Measurements from ENCODE around the gene POFUT2. TPM values are rescaled to one million over a fixed set of nuclear protein-coding genes. Genes with fewer than 3 reads are reported as not detected.

Gene POFUT2
- polyA plus RNA-seq, 1 donor from 2014 or later = 5.9 TPM

DNA sequence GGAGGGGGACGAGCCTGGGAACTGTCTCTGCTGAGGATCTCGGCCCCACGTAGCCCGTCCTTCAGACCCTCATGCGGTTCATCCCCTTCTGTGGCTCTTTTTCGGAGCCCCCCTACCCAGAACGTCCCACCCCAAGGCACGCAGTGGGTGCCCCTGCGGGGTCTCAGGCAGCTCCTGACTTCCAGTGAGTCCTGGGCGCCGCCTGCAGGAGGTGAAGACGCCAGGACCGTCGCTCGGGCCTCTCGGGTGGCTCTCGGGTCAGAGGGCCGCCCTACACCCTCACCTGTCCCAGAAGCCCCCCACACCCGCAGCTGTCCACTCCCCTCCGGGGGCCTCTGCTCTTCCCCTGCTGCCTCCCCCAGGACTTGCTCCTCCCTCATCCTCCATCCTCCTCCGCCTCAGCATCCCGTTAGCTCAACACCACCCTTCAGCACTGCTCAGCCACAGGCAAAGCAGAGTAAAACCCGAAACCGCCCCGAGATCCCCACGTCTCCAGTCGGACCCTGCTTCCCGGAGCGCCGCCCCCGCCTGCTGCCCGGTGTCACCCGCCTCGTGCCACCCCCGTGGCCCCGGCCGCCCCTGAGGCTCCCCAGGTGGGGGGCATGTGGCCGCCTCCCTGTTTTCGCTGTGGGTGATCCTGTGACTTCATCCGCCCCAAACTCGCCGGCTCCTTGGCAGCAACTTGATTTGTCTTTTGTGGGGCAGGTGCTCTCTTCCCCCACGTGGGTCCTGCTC is 13.3 kb upstream of the POFUT2 start:
- Mint-ChIP-seq H3K27me3 (peaks cover 6% of the 10 kb centered on the region), H3K4me3 (no peak overlapping the region), H3K27ac (no peak overlapping the region), H3K36me3 (no peaks in the 10 kb centered on the region), H3K9me3 (peaks cover 0 to 3% (median 0%) of the 10 kb centered on the region in 3 donors), H3K4me1 (peaks cover 0 to 9% (median 0%) of the 10 kb centered on the region in 3 donors)

DNA sequence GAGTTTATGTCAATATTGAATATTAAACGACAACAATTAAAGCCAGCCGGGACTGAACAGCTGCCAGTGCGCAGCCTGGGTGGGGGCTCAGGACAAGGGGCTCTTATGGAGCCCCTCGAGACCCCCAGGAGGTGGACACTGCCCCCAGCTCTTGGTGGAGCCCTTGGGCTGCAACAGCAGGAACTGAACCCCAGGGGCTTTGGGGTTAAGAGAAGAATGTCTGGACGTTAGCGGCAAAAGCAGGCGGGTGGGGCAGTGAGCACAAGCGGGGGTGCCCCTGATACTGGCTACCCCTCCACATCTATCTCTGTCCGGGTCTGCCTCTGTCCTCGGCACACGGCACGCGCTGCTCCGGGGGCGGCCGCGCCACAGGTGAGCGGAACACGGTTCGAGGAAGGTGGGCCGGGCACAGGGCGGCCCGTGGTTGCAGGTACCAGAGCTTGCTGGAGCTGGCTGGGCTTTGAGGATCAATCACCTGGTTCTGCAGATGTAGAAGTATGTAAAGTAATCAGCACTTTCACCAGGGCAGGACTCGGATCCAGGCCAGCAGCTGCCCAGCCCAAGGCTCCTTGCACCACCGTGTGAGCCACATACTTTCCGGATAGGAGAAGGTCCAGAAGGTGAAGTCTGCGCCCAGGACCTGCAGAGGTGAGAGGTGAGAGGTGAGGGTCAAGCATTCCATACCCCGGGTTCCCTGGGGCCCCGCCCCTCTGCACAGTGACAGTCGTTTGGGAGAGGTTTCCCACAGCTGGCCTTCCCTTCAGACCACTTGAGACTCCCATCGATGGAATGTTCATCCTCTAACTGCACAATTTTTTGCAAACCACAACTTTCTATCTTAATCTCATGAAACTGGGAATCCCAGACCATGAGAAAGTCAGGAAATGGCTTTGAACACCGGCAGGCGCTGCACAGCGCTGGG is 12.4 kb upstream of the POFUT2 start:
- Mint-ChIP-seq H3K27me3 (peaks cover 9% of the 10 kb centered on the region), H3K36me3 (no peaks in the 10 kb centered on the region), H3K4me1 (peaks cover 0 to 13% (median 1%) of the 10 kb centered on the region in 3 donors), H3K4me3 (no peak overlapping the region), H3K27ac (no peak overlapping the region), H3K9me3 (peaks cover 0 to 3% (median 0%) of the 10 kb centered on the region in 3 donors)

DNA sequence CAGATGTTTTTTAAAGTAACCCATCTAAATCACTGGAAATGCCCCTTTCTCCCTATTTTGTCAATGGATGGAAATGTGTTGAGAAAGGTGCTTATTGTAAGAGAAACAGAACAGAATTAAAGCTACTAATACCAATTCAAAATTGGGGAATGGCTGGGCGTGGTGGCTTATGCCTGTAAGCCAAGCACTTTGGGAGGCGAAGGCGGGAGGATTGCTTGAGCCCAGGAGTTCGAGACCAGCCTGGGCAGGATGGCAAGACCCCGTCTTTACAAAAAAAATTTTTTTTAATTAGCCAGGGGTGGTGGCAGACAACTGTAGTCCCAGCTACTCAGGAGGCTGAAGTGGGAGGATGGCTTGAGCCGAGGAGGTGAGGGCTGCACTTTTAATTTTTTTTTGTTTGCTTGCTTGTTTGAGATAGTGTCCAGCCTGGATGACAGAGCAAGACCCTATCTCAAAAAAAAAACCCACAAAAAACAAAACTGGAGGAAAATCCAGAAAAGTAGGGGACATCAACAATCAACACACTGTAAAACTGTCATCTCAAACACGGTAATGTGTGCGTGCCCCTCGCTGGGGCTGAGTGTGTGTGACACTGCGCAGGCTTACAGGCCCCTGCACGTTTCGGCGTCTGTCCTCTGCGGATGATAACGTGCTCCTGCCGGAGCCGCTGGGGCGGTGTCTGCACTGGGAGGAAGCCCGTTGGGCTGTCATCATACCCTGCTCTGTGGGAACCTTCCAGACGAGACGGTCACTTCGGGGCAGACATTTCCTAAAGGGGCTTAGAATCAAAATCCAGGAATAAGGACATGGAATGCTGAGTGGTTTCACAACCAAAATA is 11.6 kb upstream of the POFUT2 start:
- Mint-ChIP-seq H3K36me3 (no peaks in the 10 kb centered on the region), H3K27ac (no peak overlapping the region), H3K4me1 (peaks cover 0 to 14% (median 1%) of the 10 kb centered on the region in 3 donors), H3K4me3 (no peak overlapping the region), H3K27me3 (peaks cover 12% of the 10 kb centered on the region), H3K9me3 (peaks cover 0 to 3% (median 0%) of the 10 kb centered on the region in 3 donors)

DNA sequence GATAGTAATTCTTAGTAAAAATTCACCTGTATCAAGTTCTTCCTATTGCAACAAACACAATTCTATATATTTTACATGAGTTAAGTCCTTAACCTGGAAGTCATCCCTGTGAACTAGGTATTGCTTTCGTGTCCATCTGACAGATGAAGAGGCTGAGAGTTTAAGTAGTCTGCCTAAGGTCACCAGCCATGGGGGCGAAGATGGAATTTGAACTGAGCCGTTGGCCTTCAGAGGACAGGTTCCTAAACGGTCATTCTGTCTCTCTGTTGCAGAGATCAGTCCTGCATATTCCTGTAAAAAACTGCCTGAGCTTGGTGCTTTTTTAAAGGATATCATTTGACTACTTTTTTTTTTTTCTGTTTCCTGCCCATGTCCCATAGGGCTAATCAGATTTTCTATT is 10.2 kb upstream of the POFUT2 start:
- no peak overlapping the region for H3K27ac Mint-ChIP-seq
- H3K4me3 Mint-ChIP-seq = no peak overlapping the region
- no peaks in the 10 kb centered on the region for H3K36me3 Mint-ChIP-seq
- H3K4me1 Mint-ChIP-seq = peaks cover 0 to 14% (median 5%) of the 10 kb centered on the region in 3 donors
- peaks cover 0 to 3% (median 0%) of the 10 kb centered on the region in 3 donors for H3K9me3 Mint-ChIP-seq
- peaks cover 12% of the 10 kb centered on the region for H3K27me3 Mint-ChIP-seq

DNA sequence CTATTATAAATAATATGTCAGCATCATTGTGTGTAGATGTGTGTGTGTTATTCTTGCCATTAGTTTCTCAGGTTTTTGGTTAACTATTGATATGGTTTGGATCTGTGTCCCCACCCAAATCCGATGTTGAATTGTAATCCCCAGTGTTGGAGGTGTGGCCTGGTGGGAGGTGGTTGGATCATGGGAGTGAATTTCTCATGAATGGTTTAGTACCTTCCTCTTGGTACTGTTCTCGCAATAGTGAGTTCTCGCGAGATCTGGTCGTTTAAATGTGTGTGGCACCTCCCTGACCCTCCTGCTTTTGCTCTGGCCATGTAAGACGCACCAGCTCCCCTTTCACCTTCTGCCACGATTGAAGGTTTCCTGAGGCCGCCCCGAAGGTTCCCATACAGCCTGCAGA is 9.6 kb upstream of the POFUT2 start:
- H3K4me1 Mint-ChIP-seq = peaks cover 2 to 14% (median 7%) of the 10 kb centered on the region in 3 donors
- no peak overlapping the region for H3K4me3 Mint-ChIP-seq
- peaks cover 0 to 3% (median 0%) of the 10 kb centered on the region in 3 donors for H3K9me3 Mint-ChIP-seq
- H3K27ac Mint-ChIP-seq = peak overlapping the region in 1 of 3 donors; percentile 50
- H3K36me3 Mint-ChIP-seq = no peaks in the 10 kb centered on the region
- H3K27me3 Mint-ChIP-seq = peaks cover 12% of the 10 kb centered on the region

- H3K27me3 Mint-ChIP-seq = peaks cover 12% of the 10 kb centered on the region
- no peaks in the 10 kb centered on the region for H3K36me3 Mint-ChIP-seq
- peaks cover 2 to 14% (median 8%) of the 10 kb centered on the region in 3 donors for H3K4me1 Mint-ChIP-seq
- no peak overlapping the region for H3K27ac Mint-ChIP-seq
- H3K9me3 Mint-ChIP-seq = peaks cover 0 to 3% (median 0%) of the 10 kb centered on the region in 3 donors
- H3K4me3 Mint-ChIP-seq = no peak overlapping the region
Measured at GRCh38 chr21:45296638-45297037, 8.9 kb upstream of the POFUT2 start.

- H3K27me3 Mint-ChIP-seq = peaks cover 12% of the 10 kb centered on the region
- H3K27ac Mint-ChIP-seq = no peak overlapping the region
- no peak overlapping the region for H3K4me3 Mint-ChIP-seq
- peaks cover 0 to 3% (median 0%) of the 10 kb centered on the region in 3 donors for H3K9me3 Mint-ChIP-seq
- H3K36me3 Mint-ChIP-seq = no peaks in the 10 kb centered on the region
- peaks cover 2 to 18% (median 8%) of the 10 kb centered on the region in 3 donors for H3K4me1 Mint-ChIP-seq
Measured at GRCh38 chr21:45295576-45296365, 8.1 kb upstream of the POFUT2 start.

GRCh38 chr21:45294509-45295291 is 7.0 kb upstream of the POFUT2 start:
- Mint-ChIP-seq H3K4me1 (peaks cover 2 to 23% (median 8%) of the 10 kb centered on the region in 3 donors), H3K36me3 (no peaks in the 10 kb centered on the region), H3K4me3 (peak overlapping the region in 1 of 4 donors; percentile 29), H3K27me3 (peaks cover 12% of the 10 kb centered on the region), H3K27ac (no peak overlapping the region), H3K9me3 (peaks cover 0 to 3% (median 0%) of the 10 kb centered on the region in 3 donors)

DNA sequence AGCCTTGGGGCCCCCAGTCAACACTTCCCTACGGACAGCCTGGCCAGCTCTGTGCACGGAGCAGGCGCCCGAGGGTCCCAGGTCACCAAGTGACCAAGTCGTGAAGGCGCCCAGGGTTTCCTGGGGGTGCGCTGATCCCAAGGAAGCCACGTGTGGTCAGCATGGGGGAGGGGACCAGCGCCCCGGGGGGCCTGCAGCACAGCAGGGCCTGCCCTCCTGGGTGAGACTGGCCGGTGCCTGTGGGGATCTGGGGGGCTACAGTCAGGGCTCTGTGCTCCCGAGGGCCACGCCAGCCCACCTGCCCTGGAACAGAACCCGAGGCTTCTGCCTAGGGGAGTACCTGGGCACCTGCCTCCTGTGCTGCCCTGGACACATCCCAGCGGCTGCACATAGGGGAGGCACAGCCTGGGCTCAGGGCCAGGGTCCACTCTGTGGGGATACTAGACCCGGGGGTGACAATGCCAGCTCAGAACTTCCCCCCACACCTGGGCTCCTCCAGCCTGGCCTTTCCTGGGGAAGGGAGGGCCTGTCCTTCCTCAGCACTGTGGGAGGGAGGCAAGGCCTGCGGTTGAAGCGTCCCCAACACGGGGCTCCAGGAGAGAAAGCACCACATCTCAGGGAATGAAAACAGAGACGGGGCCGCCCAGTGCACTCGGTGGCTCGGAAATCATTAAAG is 6.2 kb upstream of the POFUT2 start:
- H3K9me3 Mint-ChIP-seq = peaks cover 0 to 3% (median 0%) of the 10 kb centered on the region in 3 donors
- peaks cover 11% of the 10 kb centered on the region for H3K27me3 Mint-ChIP-seq
- no peak overlapping the region for H3K27ac Mint-ChIP-seq
- no peaks in the 10 kb centered on the region for H3K36me3 Mint-ChIP-seq
- H3K4me1 Mint-ChIP-seq = peaks cover 2 to 23% (median 8%) of the 10 kb centered on the region in 3 donors
- H3K4me3 Mint-ChIP-seq = no peak overlapping the region

DNA sequence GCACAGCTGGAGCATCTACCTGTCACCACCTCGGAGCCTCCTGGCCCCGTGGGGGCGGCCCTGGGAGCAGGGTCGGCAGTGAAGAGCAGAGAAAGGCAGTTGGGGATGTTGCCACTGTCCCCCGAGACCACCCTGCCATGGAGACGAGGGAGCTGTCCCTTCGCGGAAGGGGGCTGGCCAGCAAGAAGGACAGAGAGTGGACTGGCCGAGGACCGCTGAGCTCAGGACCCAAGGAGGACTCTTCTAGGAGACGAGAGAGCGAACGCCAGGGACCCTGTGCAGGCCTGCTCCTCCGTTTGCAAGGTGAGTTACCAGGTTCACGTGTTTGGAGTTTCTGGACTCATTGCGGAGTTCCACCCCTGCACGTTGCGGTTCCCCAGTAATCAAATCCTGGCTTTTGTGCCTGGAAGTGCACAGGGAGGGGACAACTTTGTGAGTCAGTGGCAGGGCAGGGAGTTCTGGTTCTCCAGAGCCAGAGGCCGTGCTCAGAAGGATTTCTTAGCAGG is 5.6 kb upstream of the POFUT2 start:
- Mint-ChIP-seq H3K36me3 (no peaks in the 10 kb centered on the region), H3K27ac (no peak overlapping the region), H3K4me3 (no peak overlapping the region)

GRCh38 chr21:45292399-45293219 is 4.9 kb upstream of the POFUT2 start:
- Mint-ChIP-seq H3K4me3 (peak overlapping the region in 3 of 4 donors; percentile 43 to 82 (median 70)), H3K36me3 (no peaks in the 10 kb centered on the region), H3K9me3 (peaks cover 0 to 3% (median 0%) of the 10 kb centered on the region in 3 donors), H3K4me1 (peaks cover 2 to 23% (median 8%) of the 10 kb centered on the region in 3 donors), H3K27me3 (peaks cover 8% of the 10 kb centered on the region), H3K27ac (peak overlapping the region in 1 of 3 donors; percentile 39)

More for the DNA sequence above, 5.6 kb upstream of the POFUT2 start:
- peaks cover 2 to 23% (median 8%) of the 10 kb centered on the region in 3 donors for H3K4me1 Mint-ChIP-seq
- H3K9me3 Mint-ChIP-seq = peaks cover 0 to 3% (median 0%) of the 10 kb centered on the region in 3 donors
- H3K27me3 Mint-ChIP-seq = peaks cover 8% of the 10 kb centered on the region
